ENCODE data around the gene ABCA12. TPM values are rescaled to one million over a fixed set of nuclear protein-coding genes. Genes with fewer than 3 reads are reported as not detected.

ABCA12 gene
- total RNA-seq, 1 donor, result not detected

GRCh38 chr2:215031321-215031720, 107.1 kb downstream of the ABCA12 start:
- Histone ChIP-seq H3K4me3 (ENCODE audit: low read length) (no peak overlapping the region), H3K9me3 (ENCODE audit: low read depth, low read length) (no peaks in the 10 kb centered on the region), H3K4me1 (ENCODE audit: insufficient read depth, low read length) (no peaks in the 10 kb centered on the region), H3K27me3 (ENCODE audit: insufficient read depth, low read length) (no peaks in the 10 kb centered on the region)

- Histone ChIP-seq H3K9me3 (ENCODE audit: low read depth, low read length) (no peaks in the 10 kb centered on the region), H3K4me3 (ENCODE audit: low read length) (no peak overlapping the region), H3K27me3 (ENCODE audit: insufficient read depth, low read length) (no peaks in the 10 kb centered on the region), H3K4me1 (ENCODE audit: insufficient read depth, low read length) (no peaks in the 10 kb centered on the region)
Observed at GRCh38 chr2:215029936-215030335, 108.5 kb downstream of the ABCA12 start.

GRCh38 chr2:215028231-215028630, 110.2 kb downstream of the ABCA12 start:
- H3K4me1 ChIP-seq (ENCODE audit: insufficient read depth, low read length), result no peaks in the 10 kb centered on the region
- H3K9me3 ChIP-seq (ENCODE audit: low read depth, low read length), result no peaks in the 10 kb centered on the region
- H3K27me3 ChIP-seq (ENCODE audit: insufficient read depth, low read length), result no peaks in the 10 kb centered on the region
- no peak overlapping the region for H3K4me3 ChIP-seq (ENCODE audit: low read length)

GRCh38 chr2:215027779-215028178, 110.6 kb downstream of the ABCA12 start:
- no peaks in the 10 kb centered on the region for H3K27me3 ChIP-seq (ENCODE audit: insufficient read depth, low read length)
- no peaks in the 10 kb centered on the region for H3K9me3 ChIP-seq (ENCODE audit: low read depth, low read length)
- no peaks in the 10 kb centered on the region for H3K4me1 ChIP-seq (ENCODE audit: insufficient read depth, low read length)
- H3K4me3 ChIP-seq (ENCODE audit: low read length), result no peak overlapping the region

GRCh38 chr2:215022910-215023309, 115.5 kb downstream of the ABCA12 start:
- no peaks in the 10 kb centered on the region for H3K27me3 ChIP-seq (ENCODE audit: insufficient read depth, low read length)
- no peak overlapping the region for H3K4me3 ChIP-seq (ENCODE audit: low read length)
- no peaks in the 10 kb centered on the region for H3K4me1 ChIP-seq (ENCODE audit: insufficient read depth, low read length)
- no peaks in the 10 kb centered on the region for H3K9me3 ChIP-seq (ENCODE audit: low read depth, low read length)

GRCh38 chr2:215022418-215022817, 116.0 kb downstream of the ABCA12 start:
- no peaks in the 10 kb centered on the region for H3K9me3 ChIP-seq (ENCODE audit: low read depth, low read length)
- no peaks in the 10 kb centered on the region for H3K27me3 ChIP-seq (ENCODE audit: insufficient read depth, low read length)
- H3K4me3 ChIP-seq (ENCODE audit: low read length), result no peak overlapping the region
- H3K4me1 ChIP-seq (ENCODE audit: insufficient read depth, low read length), result no peaks in the 10 kb centered on the region

GRCh38 chr2:215020283-215020682, 118.1 kb downstream of the ABCA12 start:
- H3K9me3 ChIP-seq (ENCODE audit: low read depth, low read length), result no peaks in the 10 kb centered on the region
- H3K4me1 ChIP-seq (ENCODE audit: insufficient read depth, low read length), result no peaks in the 10 kb centered on the region
- H3K27me3 ChIP-seq (ENCODE audit: insufficient read depth, low read length), result no peaks in the 10 kb centered on the region
- H3K4me3 ChIP-seq (ENCODE audit: low read length), result no peak overlapping the region

GRCh38 chr2:215019521-215020145, 118.8 kb downstream of the ABCA12 start:
- Histone ChIP-seq H3K4me1 (ENCODE audit: insufficient read depth, low read length) (no peaks in the 10 kb centered on the region), H3K27me3 (ENCODE audit: insufficient read depth, low read length) (no peaks in the 10 kb centered on the region), H3K4me3 (ENCODE audit: low read length) (no peak overlapping the region), H3K9me3 (ENCODE audit: low read depth, low read length) (no peaks in the 10 kb centered on the region)

- no peaks in the 10 kb centered on the region for H3K27me3 ChIP-seq (ENCODE audit: insufficient read depth, low read length)
- H3K4me1 ChIP-seq (ENCODE audit: insufficient read depth, low read length), result no peaks in the 10 kb centered on the region
- H3K4me3 ChIP-seq (ENCODE audit: low read length), result no peak overlapping the region
- no peaks in the 10 kb centered on the region for H3K9me3 ChIP-seq (ENCODE audit: low read depth, low read length)
Observed at GRCh38 chr2:215019085-215019484, 119.3 kb downstream of the ABCA12 start.

- H3K4me1 ChIP-seq (ENCODE audit: insufficient read depth, low read length), result no peaks in the 10 kb centered on the region
- no peaks in the 10 kb centered on the region for H3K27me3 ChIP-seq (ENCODE audit: insufficient read depth, low read length)
- no peak overlapping the region for H3K4me3 ChIP-seq (ENCODE audit: low read length)
- H3K9me3 ChIP-seq (ENCODE audit: low read depth, low read length), result no peaks in the 10 kb centered on the region
Observed at GRCh38 chr2:215015421-215015820, 123.0 kb downstream of the ABCA12 start.

GRCh38 chr2:215010390-215010789, 128.0 kb downstream of the ABCA12 start:
- Histone ChIP-seq H3K4me1 (ENCODE audit: insufficient read depth, low read length) (no peaks in the 10 kb centered on the region), H3K9me3 (ENCODE audit: low read depth, low read length) (no peaks in the 10 kb centered on the region), H3K27me3 (ENCODE audit: insufficient read depth, low read length) (no peaks in the 10 kb centered on the region), H3K4me3 (ENCODE audit: low read length) (no peak overlapping the region)

- no peak overlapping the region for H3K4me3 ChIP-seq (ENCODE audit: low read length)
- H3K9me3 ChIP-seq (ENCODE audit: low read depth, low read length), result no peaks in the 10 kb centered on the region
- H3K4me1 ChIP-seq (ENCODE audit: insufficient read depth, low read length), result no peaks in the 10 kb centered on the region
- H3K27me3 ChIP-seq (ENCODE audit: insufficient read depth, low read length), result no peaks in the 10 kb centered on the region
Observed at GRCh38 chr2:215003001-215003400, 135.4 kb downstream of the ABCA12 start.

GRCh38 chr2:215002500-215002899, 135.9 kb downstream of the ABCA12 start:
- no peaks in the 10 kb centered on the region for H3K9me3 ChIP-seq (ENCODE audit: low read depth, low read length)
- no peak overlapping the region for H3K4me3 ChIP-seq (ENCODE audit: low read length)
- no peaks in the 10 kb centered on the region for H3K27me3 ChIP-seq (ENCODE audit: insufficient read depth, low read length)
- no peaks in the 10 kb centered on the region for H3K4me1 ChIP-seq (ENCODE audit: insufficient read depth, low read length)

GRCh38 chr2:215000721-215001120, 137.7 kb downstream of the ABCA12 start:
- Histone ChIP-seq H3K9me3 (ENCODE audit: low read depth, low read length) (no peaks in the 10 kb centered on the region), H3K27me3 (ENCODE audit: insufficient read depth, low read length) (no peaks in the 10 kb centered on the region), H3K4me1 (ENCODE audit: insufficient read depth, low read length) (no peaks in the 10 kb centered on the region), H3K4me3 (ENCODE audit: low read length) (no peak overlapping the region)

- Histone ChIP-seq H3K4me3 (ENCODE audit: low read length) (no peak overlapping the region), H3K4me1 (ENCODE audit: insufficient read depth, low read length) (no peaks in the 10 kb centered on the region), H3K9me3 (ENCODE audit: low read depth, low read length) (no peaks in the 10 kb centered on the region), H3K27me3 (ENCODE audit: insufficient read depth, low read length) (no peaks in the 10 kb centered on the region)
Observed at GRCh38 chr2:214995926-214996670, 142.3 kb downstream of the ABCA12 start.

- no peaks in the 10 kb centered on the region for H3K9me3 ChIP-seq (ENCODE audit: low read depth, low read length)
- no peak overlapping the region for H3K4me3 ChIP-seq (ENCODE audit: low read length)
- no peaks in the 10 kb centered on the region for H3K4me1 ChIP-seq (ENCODE audit: insufficient read depth, low read length)
- no peaks in the 10 kb centered on the region for H3K27me3 ChIP-seq (ENCODE audit: insufficient read depth, low read length)
Observed at GRCh38 chr2:214995409-214995808, 143.0 kb downstream of the ABCA12 start.

All from mononuclear cell (primary cell).